HUES64 (cell line): Measurements from ENCODE around the gene CDH10.

Experiments used
- H3K27ac ChIP-seq: 2 replicates; pipeline ENCODE4 v1.7.0; 2013; ENCODE audit warnings: low read depth, low read length, inconsistent platforms
- H3K27me3 ChIP-seq: 2 replicates; pipeline ENCODE4 v1.6.1; 2013; ENCODE audit warnings: mild to moderate bottlenecking, low read length; ENCODE audit not compliant: insufficient read depth
- H3K36me3 ChIP-seq: 2 replicates; pipeline ENCODE4 v1.6.1; 2013; ENCODE audit warnings: mild to moderate bottlenecking, low read length; ENCODE audit not compliant: insufficient read depth
- H3K4me1 ChIP-seq: 2 replicates; pipeline ENCODE4 v1.6.1; 2013; ENCODE audit warnings: mild to moderate bottlenecking, low read length, moderate library complexity; ENCODE audit not compliant: insufficient read depth
- H3K4me3 ChIP-seq: 2 replicates; pipeline ENCODE4 v1.5.1; 2013; ENCODE audit warnings: mild to moderate bottlenecking, low read length, moderate library complexity
- H3K9ac ChIP-seq: 2 replicates; pipeline ENCODE4 v1.6.1; 2013; ENCODE audit warnings: mild to moderate bottlenecking, low read depth, low read length
- H3K9me3 ChIP-seq: 2 replicates; pipeline ENCODE4 v1.6.1; 2013; ENCODE audit warnings: low read depth, low read length; ENCODE audit not compliant: insufficient read depth
- WGBS: fragments of 150-250, 120-280 bp; methylation state at CpG from one replicate; pipeline ENCODE4 v1.1.7; 2013; ENCODE audit warnings: missing lambda C conversion rate; 5-methylcytosine and 5-hydroxymethylcytosine counted together

Gene CDH10

GRCh38 chr5:24535646-24536045, 109.1 kb downstream of the CDH10 start:
- Histone ChIP-seq H3K4me1 (no peaks in the 10 kb centered on the region), H3K9ac (no peak overlapping the region), H3K27ac (no peak overlapping the region), H3K4me3 (no peak overlapping the region), H3K9me3 (no peaks in the 10 kb centered on the region), H3K27me3 (no peaks in the 10 kb centered on the region), H3K36me3 (no peaks in the 10 kb centered on the region)
- 92% methylated on average over 2 of the region's 2 CpGs for WGBS

DNA sequence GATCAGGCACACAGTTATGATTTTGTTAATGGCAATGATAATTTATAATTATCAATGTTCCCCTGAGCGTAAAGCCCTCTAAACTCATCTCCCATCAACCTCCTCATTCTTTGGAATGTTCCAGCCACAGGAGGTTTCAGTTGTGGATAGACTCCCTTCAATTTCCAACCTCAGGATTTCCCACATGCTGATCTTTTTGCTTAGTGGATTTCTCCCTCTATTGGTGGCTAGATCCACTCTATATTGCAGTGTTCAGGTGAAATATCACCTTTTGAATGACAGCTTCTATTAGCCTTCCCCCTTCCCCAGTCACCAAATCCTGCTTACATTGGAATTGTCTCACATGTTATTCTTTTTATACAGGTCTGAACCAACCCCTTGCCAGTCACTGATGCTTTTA, 113.9 kb downstream of the CDH10 start:
- Histone ChIP-seq H3K4me1 (no peaks in the 10 kb centered on the region), H3K4me3 (no peak overlapping the region), H3K27me3 (no peaks in the 10 kb centered on the region), H3K9me3 (no peaks in the 10 kb centered on the region), H3K36me3 (no peaks in the 10 kb centered on the region), H3K9ac (no peak overlapping the region), H3K27ac (no peak overlapping the region)
- 100% methylated on average over 1 of the region's 1 CpG for WGBS

DNA sequence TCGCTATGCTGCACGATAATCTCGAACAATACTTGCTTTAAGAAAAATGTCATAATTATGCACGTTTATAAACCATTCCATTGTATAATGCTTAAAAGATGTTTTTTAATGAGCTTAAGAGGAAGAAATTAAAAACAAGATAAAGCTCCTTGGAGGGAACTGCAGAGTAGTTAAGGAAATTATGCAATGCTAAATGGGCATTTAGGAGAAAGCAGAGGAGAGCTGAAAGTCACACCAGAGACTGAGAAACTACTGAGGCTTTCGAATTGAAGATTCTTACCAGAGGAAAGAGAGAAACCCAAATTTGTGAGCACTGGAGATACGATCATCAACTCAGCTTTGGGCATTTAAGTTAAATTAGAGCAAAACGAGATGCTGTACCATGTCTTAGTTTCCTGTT, 119.4 kb downstream of the CDH10 start:
- 80% methylated on average over 7 of the region's 7 CpGs for WGBS
- Histone ChIP-seq H3K27me3 (no peaks in the 10 kb centered on the region), H3K27ac (no peak overlapping the region), H3K4me1 (no peaks in the 10 kb centered on the region), H3K4me3 (no peak overlapping the region), H3K36me3 (no peaks in the 10 kb centered on the region), H3K9me3 (no peaks in the 10 kb centered on the region), H3K9ac (no peak overlapping the region)

GRCh38 chr5:24512423-24512822, 132.4 kb downstream of the CDH10 start:
- H3K9me3 ChIP-seq = no peaks in the 10 kb centered on the region
- H3K4me1 ChIP-seq = no peaks in the 10 kb centered on the region
- no peak overlapping the region for H3K9ac ChIP-seq
- no peaks in the 10 kb centered on the region for H3K36me3 ChIP-seq
- no peak overlapping the region for H3K4me3 ChIP-seq
- H3K27ac ChIP-seq = no peak overlapping the region
- H3K27me3 ChIP-seq = no peaks in the 10 kb centered on the region

- Histone ChIP-seq H3K4me3 (no peak overlapping the region), H3K27ac (no peak overlapping the region), H3K27me3 (no peaks in the 10 kb centered on the region), H3K4me1 (no peaks in the 10 kb centered on the region), H3K36me3 (no peaks in the 10 kb centered on the region), H3K9ac (no peak overlapping the region), H3K9me3 (no peaks in the 10 kb centered on the region)
These were observed 134.2 kb downstream of the CDH10 start for GRCh38 chr5:24510523-24510988.

GRCh38 chr5:24509943-24510342, 134.8 kb downstream of the CDH10 start:
- 92% methylated on average over 3 of the region's 3 CpGs for WGBS
- H3K27me3 ChIP-seq = no peaks in the 10 kb centered on the region
- H3K27ac ChIP-seq = no peak overlapping the region
- H3K4me1 ChIP-seq = no peaks in the 10 kb centered on the region
- H3K36me3 ChIP-seq = no peaks in the 10 kb centered on the region
- no peak overlapping the region for H3K9ac ChIP-seq
- no peaks in the 10 kb centered on the region for H3K9me3 ChIP-seq
- no peak overlapping the region for H3K4me3 ChIP-seq

- H3K4me1 ChIP-seq = no peaks in the 10 kb centered on the region
- H3K27me3 ChIP-seq = no peaks in the 10 kb centered on the region
- no peaks in the 10 kb centered on the region for H3K9me3 ChIP-seq
- no peak overlapping the region for H3K27ac ChIP-seq
- no peaks in the 10 kb centered on the region for H3K36me3 ChIP-seq
- H3K9ac ChIP-seq = no peak overlapping the region
- H3K4me3 ChIP-seq = no peak overlapping the region
These were observed 139.5 kb downstream of the CDH10 start for GRCh38 chr5:24505258-24505657.

- H3K9ac ChIP-seq = no peak overlapping the region
- no peaks in the 10 kb centered on the region for H3K9me3 ChIP-seq
- 0 out of 2 replicates have a peak, but pooled peaks cover 3% of the 10 kb centered on the region for H3K4me1 ChIP-seq
- H3K27me3 ChIP-seq = no peaks in the 10 kb centered on the region
- H3K27ac ChIP-seq = no peak overlapping the region
- WGBS = 93% methylated on average over 3 of the region's 5 CpGs
- no peaks in the 10 kb centered on the region for H3K36me3 ChIP-seq
- H3K4me3 ChIP-seq = no peak overlapping the region
These were observed 147.1 kb downstream of the CDH10 start for GRCh38 chr5:24497591-24498157.

DNA sequence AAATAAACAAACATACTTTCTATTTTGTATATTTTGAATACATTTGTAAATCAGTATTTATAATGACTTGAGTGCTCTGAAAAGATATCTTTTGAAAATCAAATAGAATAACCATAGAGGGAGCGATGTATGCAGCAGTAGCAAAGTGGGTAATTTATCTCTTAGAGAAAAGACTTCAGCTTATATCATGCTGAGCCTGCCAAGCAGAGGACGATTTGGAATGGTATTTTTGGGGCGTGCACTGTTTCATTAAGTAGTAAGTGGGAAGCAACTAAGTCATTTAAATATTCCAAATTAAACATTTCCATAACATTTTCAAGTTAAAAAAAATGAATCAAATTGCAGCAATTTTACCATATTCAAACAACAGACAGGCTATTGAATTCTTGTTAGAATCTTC, 147.6 kb downstream of the CDH10 start:
- no peak overlapping the region for H3K4me3 ChIP-seq
- H3K9me3 ChIP-seq = no peaks in the 10 kb centered on the region
- 0 out of 2 replicates have a peak, but pooled peaks cover 3% of the 10 kb centered on the region for H3K4me1 ChIP-seq
- H3K9ac ChIP-seq = no peak overlapping the region
- 71% methylated on average over 2 of the region's 3 CpGs for WGBS
- no peaks in the 10 kb centered on the region for H3K36me3 ChIP-seq
- no peaks in the 10 kb centered on the region for H3K27me3 ChIP-seq
- no peak overlapping the region for H3K27ac ChIP-seq

DNA sequence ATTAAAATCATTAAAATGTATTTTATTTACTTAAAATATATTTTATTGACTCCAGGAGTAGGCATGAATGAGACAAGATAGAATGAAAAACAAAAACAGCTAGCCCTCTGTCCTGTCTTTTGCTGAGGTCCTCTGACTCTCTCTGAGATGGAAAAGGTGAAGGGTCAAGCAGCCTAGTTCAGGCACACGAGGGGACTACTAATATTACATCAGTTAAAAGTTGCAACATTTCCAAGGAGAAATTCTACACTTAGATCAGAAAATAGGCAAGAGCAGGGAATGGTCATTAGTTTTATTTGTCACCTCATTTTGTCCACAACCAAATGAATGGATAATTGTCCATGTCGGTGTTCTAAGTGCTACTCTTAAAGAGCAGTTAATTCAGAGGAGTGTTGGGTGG, 148.5 kb downstream of the CDH10 start:
- H3K27ac ChIP-seq = no peak overlapping the region
- 0 out of 2 replicates have a peak, but pooled peaks cover 3% of the 10 kb centered on the region for H3K4me1 ChIP-seq
- no peaks in the 10 kb centered on the region for H3K9me3 ChIP-seq
- H3K36me3 ChIP-seq = no peaks in the 10 kb centered on the region
- H3K9ac ChIP-seq = no peak overlapping the region
- no peak overlapping the region for H3K4me3 ChIP-seq
- 94% methylated on average over 2 of the region's 2 CpGs for WGBS
- H3K27me3 ChIP-seq = no peaks in the 10 kb centered on the region

DNA sequence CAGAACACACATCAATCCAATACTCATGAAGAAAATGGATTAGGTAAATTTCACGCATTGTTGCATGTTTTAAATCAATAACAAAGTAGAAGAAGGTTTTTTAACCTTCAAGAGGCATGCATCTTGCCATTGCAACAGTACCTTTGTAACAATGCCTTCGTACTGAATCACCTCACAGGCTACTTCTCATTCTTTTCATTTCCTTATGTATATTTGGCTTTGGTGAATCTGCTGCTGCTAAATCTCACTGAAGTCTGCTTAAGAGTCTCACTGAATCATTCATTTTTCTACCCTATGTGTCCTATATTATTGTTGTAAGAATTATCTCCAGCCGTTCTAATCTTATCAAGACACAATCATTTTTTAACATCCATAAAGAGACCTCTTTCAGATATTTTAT, 152.5 kb downstream of the CDH10 start:
- no peaks in the 10 kb centered on the region for H3K27me3 ChIP-seq
- 100% methylated on average over 1 of the region's 3 CpGs for WGBS
- H3K4me3 ChIP-seq = no peak overlapping the region
- H3K9me3 ChIP-seq = no peaks in the 10 kb centered on the region
- no peak overlapping the region for H3K9ac ChIP-seq
- H3K4me1 ChIP-seq = 0 out of 2 replicates have a peak, but pooled peaks cover under 1% of the 10 kb centered on the region
- H3K27ac ChIP-seq = no peak overlapping the region
- H3K36me3 ChIP-seq = no peaks in the 10 kb centered on the region

GRCh38 chr5:24491490-24491889, 153.3 kb downstream of the CDH10 start:
- Histone ChIP-seq H3K4me3 (no peak overlapping the region), H3K27ac (no peak overlapping the region), H3K9ac (no peak overlapping the region), H3K9me3 (no peaks in the 10 kb centered on the region), H3K27me3 (no peaks in the 10 kb centered on the region), H3K4me1 (no peaks in the 10 kb centered on the region), H3K36me3 (no peaks in the 10 kb centered on the region)
- WGBS = 88% methylated on average over 3 of the region's 3 CpGs
